Gastroesophageal sphincter (tissue), 4 donors: ENCODE results near the gene WIPF1. TPM values are rescaled to one million over a fixed set of nuclear protein-coding genes. Genes with fewer than 3 reads are reported as not detected.

Experiments used
- ATAC-seq: fragments of 150-250 bp; one replicate; pipeline ENCODE4 v1.9.1; 2016; ENCODE audit warnings: mild to moderate bottlenecking, moderate library complexity
- H3K27ac ChIP-seq, 4 donors: fragments of 200-600 bp; sonication (generic) in 3 of 4; 1 replicate in 3 of 4; 2 replicates in 1 of 4; pipeline ENCODE4 v1.5.1; 2016 to 2019
- H3K27me3 ChIP-seq: fragments of 200-600 bp; sonication (generic); one replicate; pipeline ENCODE4 v1.5.1; 2019
- H3K36me3 ChIP-seq, 2 donors: fragments of 200-600 bp; sonication (generic); one replicate each; pipeline ENCODE4 v1.5.1; 2019; ENCODE audit warnings: control low read depth in 1 of 2
- H3K4me1 ChIP-seq, 3 donors: fragments of 200-600 bp; sonication (generic); 1 replicate in 2 of 3; 2 replicates in 1 of 3; pipeline ENCODE4 v1.5.1; 2016 to 2019; ENCODE audit warnings: control low read depth in 2 of 3
- H3K4me3 ChIP-seq, 2 donors: fragments of 200-600 bp; sonication (generic); one replicate each; pipeline ENCODE4 v1.5.1; 2019; ENCODE audit warnings: mild to moderate bottlenecking in 1 of 2, moderate library complexity in 1 of 2
- H3K9me3 ChIP-seq, 3 donors: fragments of 200-600 bp; sonication (generic); one replicate each; pipeline ENCODE4 v1.5.1; 2017 to 2019; ENCODE audit warnings: control low read depth in 2 of 3
- CTCF ChIP-seq, 4 experiments: fragments of 200-600 bp in 2 of 4; fragments of 450-650 bp in 2 of 4; sonication (generic) in 1 of 4; IDR thresholded peaks; one replicate each; pipeline ENCODE4 v1.5.1; 2017 to 2019; ENCODE audit warnings: antibody characterized with exemption in 4 of 4, mild to moderate bottlenecking in 2 of 4, moderate library complexity in 2 of 4
- EP300 ChIP-seq: sonication (generic); formaldehyde crosslinking; IDR thresholded peaks from one replicate; pipeline ENCODE4 v1.6.1; 2017; ENCODE audit warnings: antibody characterized with exemption, mild to moderate bottlenecking
- POLR2A ChIP-seq, 2 donors: fragments of 450-650 bp; IDR thresholded peaks; one replicate each; pipeline ENCODE4 v1.6.1; 2017; ENCODE audit warnings: antibody characterized with exemption in 2 of 2, mild to moderate bottlenecking in 2 of 2, moderate library complexity in 1 of 2
- POLR2AphosphoS5 ChIP-seq: sonication (generic); formaldehyde crosslinking; IDR thresholded peaks from one replicate; pipeline ENCODE4 v1.6.1; 2017; ENCODE audit warnings: antibody characterized with exemption
- WGBS, 2 donors: methylation state at CpG; one replicate each; pipeline ENCODE4 v1.1.5; 2018; ENCODE audit warnings: low coverage in 1 of 2; 5-methylcytosine and 5-hydroxymethylcytosine counted together
- total RNA-seq, 4 donors: library from RNA; depleted of rRNA; stranded (reverse); fragments of >200 nt; gene quantifications; one replicate each; pipeline ENCODE4 v1.1.0, GENCODE V29; 2016

WIPF1 gene, protein sequence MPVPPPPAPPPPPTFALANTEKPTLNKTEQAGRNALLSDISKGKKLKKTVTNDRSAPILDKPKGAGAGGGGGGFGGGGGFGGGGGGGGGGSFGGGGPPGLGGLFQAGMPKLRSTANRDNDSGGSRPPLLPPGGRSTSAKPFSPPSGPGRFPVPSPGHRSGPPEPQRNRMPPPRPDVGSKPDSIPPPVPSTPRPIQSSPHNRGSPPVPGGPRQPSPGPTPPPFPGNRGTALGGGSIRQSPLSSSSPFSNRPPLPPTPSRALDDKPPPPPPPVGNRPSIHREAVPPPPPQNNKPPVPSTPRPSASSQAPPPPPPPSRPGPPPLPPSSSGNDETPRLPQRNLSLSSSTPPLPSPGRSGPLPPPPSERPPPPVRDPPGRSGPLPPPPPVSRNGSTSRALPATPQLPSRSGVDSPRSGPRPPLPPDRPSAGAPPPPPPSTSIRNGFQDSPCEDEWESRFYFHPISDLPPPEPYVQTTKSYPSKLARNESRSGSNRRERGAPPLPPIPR
- total RNA-seq = 10 to 100 TPM; 32.2 to 50.4 (median 44.2) TPM

DNA sequence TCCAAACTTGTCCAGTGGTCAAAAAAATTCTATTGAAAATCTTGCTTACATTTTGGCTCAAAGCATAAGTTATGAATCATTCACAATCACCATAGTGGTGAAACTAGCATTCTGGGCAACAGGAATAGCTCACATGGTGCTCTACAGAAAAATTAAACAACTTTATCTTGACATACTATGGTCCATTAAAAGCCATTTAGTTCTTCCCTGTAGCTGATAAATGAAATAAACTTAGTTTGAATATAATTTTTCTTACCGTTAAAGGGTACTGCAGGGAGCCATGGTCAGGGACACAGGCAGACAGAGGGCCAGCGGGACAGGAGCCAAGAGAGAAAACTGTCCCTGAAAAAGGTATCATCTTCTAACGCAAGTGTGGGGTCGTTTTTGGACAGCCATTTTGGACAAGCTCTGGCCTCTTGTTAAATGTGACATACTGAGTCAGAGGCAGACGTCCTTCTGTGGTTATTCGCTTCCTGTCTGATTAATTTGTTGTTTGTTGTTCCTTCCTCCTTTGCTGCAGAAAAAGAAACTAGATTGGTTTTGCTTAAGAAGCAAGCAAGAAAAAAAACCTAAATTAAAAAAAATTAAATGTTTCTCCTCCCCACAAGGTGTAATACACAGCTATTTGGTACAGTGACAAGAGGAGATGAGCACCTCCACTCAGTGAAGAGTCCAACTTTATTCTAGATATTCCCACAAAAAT is at the start of gene WIPF1:
Gene WIPF1 (minus strand): TSS at position 460 of the 703 bp plus-strand sequence. CDS start 12,231 bp downstream, outside the sequence.
- Histone ChIP-seq H3K4me1 (peaks cover 0 to 72% (median 3%) of the 10 kb centered on the region in 3 donors), H3K4me3 (peak within 1 kb of the TSS; percentile 12 to 19)
- ATAC-seq = no peak

GRCh38 chr2:174645296-174645695 is 47.7 kb upstream of the WIPF1 start:
- Histone ChIP-seq H3K27me3 (no peaks in the 10 kb centered on the region), H3K9me3 (peaks cover 0 to 15% (median 0%) of the 10 kb centered on the region in 3 donors), H3K27ac (no peak overlapping the region), H3K4me1 (peaks cover 0 to 9% (median 0%) of the 10 kb centered on the region in 3 donors), H3K4me3 (no peak overlapping the region), H3K36me3 (peaks cover 0 to 8% of the 10 kb centered on the region in 2 donors)
- TF ChIP-seq EP300 (no peak), POLR2AphosphoS5 (no peak), POLR2A (IDR thresholded peaks at IDR 0.05) (no peak), CTCF (IDR thresholded peaks at IDR 0.05) (no peak)
- no peak for ATAC-seq
- WGBS, 2 donors = 43 to 75% methylated on average over 1 to 2 of the region's 2 CpGs

More for the DNA sequence above, at the start of gene WIPF1:
- TF ChIP-seq EP300 (no peak), CTCF (IDR thresholded peaks at IDR 0.05) (no peak), POLR2AphosphoS5 (peak; percentile 26), POLR2A (IDR thresholded peaks at IDR 0.05) (peak in 1 of 2 donors; percentile 12)
- Histone ChIP-seq H3K27ac (peak within 1 kb of the TSS; percentile 53 to 72 (median 66)), H3K36me3 (peaks cover 0 to 4% of the 10 kb centered on the region in 2 donors), H3K27me3 (no peaks in the 10 kb centered on the region), H3K9me3 (no peaks in the 10 kb centered on the region)
- WGBS, 2 donors = 7 to 25% methylated on average over 6 of the region's 6 CpGs

GRCh38 chr2:174644406-174644805 is 46.8 kb upstream of the WIPF1 start:
- WGBS, 2 donors = 83% methylated on average over 1 of the region's 1 CpG
- no peak overlapping the region for H3K4me3 ChIP-seq
- H3K27ac ChIP-seq = no peak overlapping the region
- peaks cover 0 to 10% (median 0%) of the 10 kb centered on the region in 3 donors for H3K9me3 ChIP-seq
- H3K36me3 ChIP-seq = peaks cover 0 to 8% of the 10 kb centered on the region in 2 donors
- no peak for ATAC-seq
- H3K27me3 ChIP-seq = no peaks in the 10 kb centered on the region
- H3K4me1 ChIP-seq = peaks cover 0 to 9% (median 0%) of the 10 kb centered on the region in 3 donors
- TF ChIP-seq POLR2A (IDR thresholded peaks at IDR 0.05) (no peak), EP300 (no peak), CTCF (IDR thresholded peaks at IDR 0.05) (no peak)

GRCh38 chr2:174643356-174643755 is 45.8 kb upstream of the WIPF1 start:
- Histone ChIP-seq H3K9me3 (no peaks in the 10 kb centered on the region), H3K27ac (no peak overlapping the region), H3K4me1 (peaks cover 0 to 9% (median 0%) of the 10 kb centered on the region in 3 donors), H3K36me3 (peaks cover 0 to 8% of the 10 kb centered on the region in 2 donors), H3K4me3 (no peak overlapping the region), H3K27me3 (no peaks in the 10 kb centered on the region)
- no peak for TF ChIP-seq EP300
- TF ChIP-seq POLR2A (IDR thresholded peaks at IDR 0.05) = no peak
- no peak for TF ChIP-seq CTCF (IDR thresholded peaks at IDR 0.05)
- TF ChIP-seq POLR2AphosphoS5 = no peak
- 90 to 93% methylated on average over 3 to 6 of the region's 6 CpGs for WGBS, 2 donors
- ATAC-seq = no peak
